ENCODE data around the gene RTEL1. TPM values are rescaled to one million over a fixed set of nuclear protein-coding genes. Genes with fewer than 3 reads are reported as not detected.
A peak's percentile ranks its signal among the peaks of the same experiment; 100 is the strongest.

RTEL1 gene
- total RNA-seq, 3 donors from 2014 or later (not counting 1 experiment from before 2014, with no cell fraction given), result 36.3 to 52.0 (median 40.4) TPM

- Histone ChIP-seq H3K27me3 (ENCODE audit: control insufficient read depth, insufficient read depth, low read length) (no peaks in the 10 kb centered on the region), H3K4me3 (ENCODE audit: low read length) (peak overlapping the region; percentile 75), H3K27ac (ENCODE audit: low read length) (peak overlapping the region; percentile 90), H3K36me3 (ENCODE audit: control insufficient read depth, insufficient read depth, low read length) (no peaks in the 10 kb centered on the region), H3K9me3 (ENCODE audit: control insufficient read depth, insufficient read depth, low read length) (no peaks in the 10 kb centered on the region), H3K4me1 (ENCODE audit: control insufficient read depth, insufficient read depth, low read length) (peaks cover 48% of the 10 kb centered on the region)
- peak overlapping the region; percentile 68 to 82 for H3K27ac Mint-ChIP-seq
- under 1% methylated on average over 85 of the region's 86 CpGs for WGBS (ENCODE audit: insufficient coverage)
- no peaks in the 10 kb centered on the region for H3K27me3 Mint-ChIP-seq (ENCODE audit: low read depth in 2 of 2)
- H3K9me3 Mint-ChIP-seq, result no peaks in the 10 kb centered on the region
- H3K4me1 Mint-ChIP-seq, result peaks cover 22 to 37% of the 10 kb centered on the region in 2 donors
- H3K36me3 Mint-ChIP-seq, result no peaks in the 10 kb centered on the region
- TF ChIP-seq CTCF (IDR thresholded peaks at IDR 0.05), result peak; percentile 42
- intact Hi-C loops (cut with micrococcal nuclease), result loop anchor here (2.0 kb wide), 1 partner anchor 15 kb away; the partner anchor contains the start of gene GMEB2
- peak overlapping the region; percentile 78 for H3K4me3 Mint-ChIP-seq
- ATAC-seq (peak; percentile 67 to 91 (median 68)), DNase-seq (peak; percentile 86 to 96)
Observed at GRCh38 chr20:63641792-63642523, 16.2 kb upstream of the RTEL1 start.

DNA sequence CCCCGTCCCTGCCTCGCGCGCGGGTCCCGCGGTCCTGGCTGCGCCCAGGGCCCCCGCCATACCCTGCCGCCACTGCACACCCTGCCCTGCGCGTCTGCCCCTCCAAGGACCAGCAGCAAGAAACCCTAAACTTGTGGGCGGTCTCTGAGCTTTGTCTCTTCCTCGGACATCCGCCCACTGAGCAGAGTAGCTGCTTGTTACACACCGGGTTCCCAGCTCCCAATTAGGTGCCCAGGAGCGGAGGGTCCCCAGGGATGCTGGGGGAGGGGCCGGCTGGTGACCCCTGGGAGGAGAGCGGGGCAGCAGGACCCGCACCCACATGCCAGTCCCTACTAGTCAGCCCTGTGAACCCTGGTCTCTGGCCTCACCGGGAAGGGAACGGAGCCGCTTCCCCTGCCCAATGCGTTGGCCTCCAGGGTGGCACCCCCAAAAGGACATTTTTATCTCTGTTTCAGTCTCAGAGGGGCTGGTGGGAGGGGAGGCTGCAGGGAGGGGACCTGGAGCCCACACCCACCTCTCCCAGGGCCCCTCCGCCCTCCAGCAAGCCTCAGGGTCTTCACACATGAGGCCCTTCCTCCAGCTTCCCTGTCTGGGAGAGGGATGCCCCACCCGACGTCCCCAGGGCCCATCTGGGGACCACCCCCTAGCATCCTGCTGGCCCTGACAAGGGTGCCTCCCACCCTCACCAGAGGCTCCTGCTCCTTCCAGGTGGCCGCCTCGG is 15.4 kb upstream of the RTEL1 start:
- H3K4me3 Mint-ChIP-seq, result peak overlapping the region; percentile 69
- Histone ChIP-seq H3K4me1 (ENCODE audit: control insufficient read depth, insufficient read depth, low read length) (peaks cover 41% of the 10 kb centered on the region), H3K9me3 (ENCODE audit: control insufficient read depth, insufficient read depth, low read length) (no peaks in the 10 kb centered on the region), H3K4me3 (ENCODE audit: low read length) (no peak overlapping the region), H3K27ac (ENCODE audit: low read length) (peak overlapping the region; percentile 45), H3K36me3 (ENCODE audit: control insufficient read depth, insufficient read depth, low read length) (no peaks in the 10 kb centered on the region), H3K27me3 (ENCODE audit: control insufficient read depth, insufficient read depth, low read length) (no peaks in the 10 kb centered on the region)
- intact Hi-C loops (cut with micrococcal nuclease), result no loop called here
- no peak for TF ChIP-seq CTCF (IDR thresholded peaks at IDR 0.05)
- H3K9me3 Mint-ChIP-seq, result no peaks in the 10 kb centered on the region
- no peak for ATAC-seq
- DNase-seq, result peak in 1 of 2 donors; percentile 40
- H3K36me3 Mint-ChIP-seq, result no peaks in the 10 kb centered on the region
- H3K4me1 Mint-ChIP-seq, result peaks cover 17 to 33% of the 10 kb centered on the region in 2 donors
- H3K27me3 Mint-ChIP-seq (ENCODE audit: low read depth in 2 of 2), result no peaks in the 10 kb centered on the region
- WGBS (ENCODE audit: insufficient coverage), result 51% methylated on average over 28 of the region's 29 CpGs
- peak overlapping the region; percentile 18 to 82 for H3K27ac Mint-ChIP-seq

DNA sequence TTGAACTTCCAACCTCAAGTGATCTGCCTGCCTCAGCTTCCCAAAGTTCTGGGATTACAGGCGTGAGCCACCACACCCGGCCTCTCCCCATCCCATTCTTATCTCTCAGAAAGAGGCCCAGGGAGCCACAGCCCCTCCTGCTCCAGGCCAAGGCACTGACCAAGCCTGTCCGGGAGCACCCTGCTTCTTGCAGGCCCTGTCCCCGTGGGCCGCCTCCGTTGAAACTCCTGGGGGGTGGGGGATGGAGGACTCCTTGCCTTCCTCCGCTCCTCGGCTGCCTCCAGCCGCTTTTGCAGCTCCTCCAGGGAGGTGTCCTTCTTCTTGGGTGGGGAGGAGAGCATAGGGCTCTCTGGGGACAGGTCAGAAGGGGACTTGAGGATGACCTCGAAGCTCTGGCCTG is 14.6 kb upstream of the RTEL1 start:
- TF ChIP-seq CTCF (IDR thresholded peaks at IDR 0.05), result no peak
- Histone ChIP-seq H3K27ac (ENCODE audit: low read length) (no peak overlapping the region), H3K27me3 (ENCODE audit: control insufficient read depth, insufficient read depth, low read length) (no peaks in the 10 kb centered on the region), H3K36me3 (ENCODE audit: control insufficient read depth, insufficient read depth, low read length) (no peaks in the 10 kb centered on the region), H3K9me3 (ENCODE audit: control insufficient read depth, insufficient read depth, low read length) (no peaks in the 10 kb centered on the region), H3K4me1 (ENCODE audit: control insufficient read depth, insufficient read depth, low read length) (peaks cover 34% of the 10 kb centered on the region), H3K4me3 (ENCODE audit: low read length) (no peak overlapping the region)
- peak overlapping the region; percentile 69 for H3K4me3 Mint-ChIP-seq
- ATAC-seq (no peak), DNase-seq (no peak)
- intact Hi-C loops (cut with micrococcal nuclease), result no loop called here
- H3K36me3 Mint-ChIP-seq, result no peaks in the 10 kb centered on the region
- H3K27ac Mint-ChIP-seq, result peak overlapping the region; percentile 18 to 52
- H3K27me3 Mint-ChIP-seq (ENCODE audit: low read depth in 2 of 2), result no peaks in the 10 kb centered on the region
- peaks cover 12 to 26% of the 10 kb centered on the region in 2 donors for H3K4me1 Mint-ChIP-seq
- no peaks in the 10 kb centered on the region for H3K9me3 Mint-ChIP-seq
- 94% methylated on average over 10 of the region's 10 CpGs for WGBS (ENCODE audit: insufficient coverage)

Data from natural killer cell (primary cell).